H9 (cell line): ENCODE results near the gene LRRC15. TPM values are rescaled to one million over a fixed set of nuclear protein-coding genes. Genes with fewer than 3 reads are reported as not detected.

Experiments
- DNase-seq: peaks from one replicate; pipeline ENCODE4 v3.0.0-alpha.2; 2017
- H2AFZ ChIP-seq: one replicate; pipeline ENCODE4 v1.6.1; 2013; ENCODE audit warnings: mild to moderate bottlenecking, low read length, control low read depth, moderate library complexity
- H2AK5ac ChIP-seq: 2 replicates; pipeline ENCODE4 v1.6.1; 2013; ENCODE audit warnings: low read length, control low read depth, mixed read lengths; ENCODE audit not compliant: insufficient read length
- H2BK120ac ChIP-seq: one replicate; pipeline ENCODE4 v1.6.1; 2013; ENCODE audit warnings: low read depth, mild to moderate bottlenecking, low read length, control low read depth, inconsistent platforms; ENCODE audit not compliant: poor library complexity, severe bottlenecking
- H2BK12ac ChIP-seq: 2 replicates; pipeline ENCODE4 v1.6.1; 2013; ENCODE audit warnings: low read length, control low read depth, mixed read lengths, low read depth; ENCODE audit not compliant: insufficient read length
- H2BK15ac ChIP-seq: 2 replicates; pipeline ENCODE4 v1.6.1; 2013; ENCODE audit warnings: low read depth, low read length, control low read depth
- H2BK20ac ChIP-seq: one replicate; pipeline ENCODE4 v1.6.1; 2013; ENCODE audit warnings: low read depth, mild to moderate bottlenecking, low read length, control low read depth, inconsistent platforms; ENCODE audit not compliant: poor library complexity, severe bottlenecking
- H2BK5ac ChIP-seq: 2 replicates; pipeline ENCODE4 v1.6.1; 2013; ENCODE audit warnings: low read length, control low read depth, mixed read lengths; ENCODE audit not compliant: insufficient read length
- H3K14ac ChIP-seq: 2 replicates; pipeline ENCODE4 v1.6.1; 2013; ENCODE audit warnings: low read length, control low read depth; ENCODE audit not compliant: insufficient read depth
- H3K18ac ChIP-seq: 2 replicates; pipeline ENCODE4 v1.6.1; 2013; ENCODE audit warnings: low read depth, mild to moderate bottlenecking, mixed read lengths, low read length, control low read depth; ENCODE audit not compliant: insufficient read length
- H3K23ac ChIP-seq: 2 replicates; pipeline ENCODE4 v1.6.1; 2013; ENCODE audit warnings: low read length, control low read depth, mixed read lengths, low read depth; ENCODE audit not compliant: insufficient read length
- H3K23me2 ChIP-seq: 2 replicates; pipeline ENCODE4 v1.6.1; 2013; ENCODE audit warnings: low read depth, mild to moderate bottlenecking, mixed read lengths, low read length, control low read depth; ENCODE audit not compliant: insufficient read length, poor library complexity, severe bottlenecking
- H3K27ac ChIP-seq: 2 replicates; pipeline ENCODE4 v1.5.1; 2013; ENCODE audit warnings: low read length, control low read depth, mixed read lengths, low read depth; ENCODE audit not compliant: insufficient read length
- H3K27me3 ChIP-seq: 2 replicates; pipeline ENCODE4 v1.6.1; 2013; ENCODE audit warnings: low read length, control low read depth, inconsistent platforms; ENCODE audit not compliant: insufficient read depth
- H3K4ac ChIP-seq: 2 replicates; pipeline ENCODE4 v1.6.1; 2013; ENCODE audit warnings: low read depth, mild to moderate bottlenecking, control low read depth, inconsistent platforms, low read length, moderate library complexity
- H3K4me1 ChIP-seq: 2 replicates; pipeline ENCODE4 v1.6.1; 2013; ENCODE audit warnings: low read length, control low read depth, inconsistent platforms; ENCODE audit not compliant: insufficient read depth
- H3K4me2 ChIP-seq: 2 replicates; pipeline ENCODE4 v1.6.1; 2013; ENCODE audit warnings: low read length, control low read depth, mixed read lengths; ENCODE audit not compliant: insufficient read length, insufficient read depth
- H3K56ac ChIP-seq: 2 replicates; pipeline ENCODE4 v1.6.1; 2013; ENCODE audit warnings: low read depth, mild to moderate bottlenecking, mixed read lengths, low read length, control low read depth; ENCODE audit not compliant: insufficient read length
- H3K79me1 ChIP-seq: 2 replicates; pipeline ENCODE4 v1.6.1; 2013; ENCODE audit warnings: low read depth, mild to moderate bottlenecking, moderate library complexity, low read length, control low read depth, inconsistent platforms; ENCODE audit not compliant: insufficient read depth, poor library complexity, severe bottlenecking
- H3K79me2 ChIP-seq: 2 replicates; pipeline ENCODE4 v1.6.1; 2013; ENCODE audit warnings: low read length, control low read depth, inconsistent platforms; ENCODE audit not compliant: insufficient read depth
- H3K9ac ChIP-seq: 2 replicates; pipeline ENCODE4 v1.6.1; 2013; ENCODE audit warnings: low read length, control low read depth, mixed read lengths; ENCODE audit not compliant: insufficient read length; ENCODE audit errors: extremely low read depth
- H3K9me3 ChIP-seq: one replicate; pipeline ENCODE4 v1.6.1; 2013; ENCODE audit warnings: low read depth, low read length, inconsistent platforms; ENCODE audit not compliant: control insufficient read depth
- H3T11ph ChIP-seq: one replicate; pipeline ENCODE4 v1.6.1; 2013; ENCODE audit warnings: mild to moderate bottlenecking, low read length, control low read depth, inconsistent platforms
- H4K20me1 ChIP-seq: one replicate; pipeline ENCODE4 v1.6.1; 2013; ENCODE audit not compliant: control insufficient read depth, insufficient read length, insufficient read depth
- H4K5ac ChIP-seq: 2 replicates; pipeline ENCODE4 v1.6.1; 2013; ENCODE audit warnings: low read depth, mild to moderate bottlenecking, mixed read lengths, low read length, control low read depth; ENCODE audit not compliant: insufficient read length
- H4K8ac ChIP-seq: replicated peaks from 2 replicates; pipeline ENCODE4 v1.6.1; 2013; ENCODE audit warnings: low read length, control low read depth, mixed read lengths, low read depth; ENCODE audit not compliant: insufficient read length
- H4K91ac ChIP-seq: 2 replicates; pipeline ENCODE4 v1.6.1; 2013; ENCODE audit warnings: low read depth, mild to moderate bottlenecking, moderate library complexity, mixed read lengths, low read length, control low read depth; ENCODE audit not compliant: insufficient read length
- H3K27ac Mint-ChIP-seq, 3 experiments: 2 replicates in 2 of 3; 3 replicates in 1 of 3; pipeline ENCODE4 v1.8.0; 2020 to 2021; ENCODE audit warnings: mixed read lengths in 3 of 3, mild to moderate bottlenecking in 1 of 3, moderate library complexity in 1 of 3
- H3K27me3 Mint-ChIP-seq: 2 replicates; pipeline ENCODE4 v1.8.0; 2021; ENCODE audit warnings: low read depth, mild to moderate bottlenecking, moderate library complexity, mixed read lengths
- H3K36me3 Mint-ChIP-seq, 3 experiments: 2 replicates in 2 of 3; 3 replicates in 1 of 3; pipeline ENCODE4 v1.8.0; 2020 to 2021; ENCODE audit warnings: low read depth in 3 of 3, mixed read lengths in 3 of 3; ENCODE audit not compliant: insufficient read depth in 1 of 3
- H3K4me1 Mint-ChIP-seq, 2 experiments: 2 replicates each; pipeline ENCODE4 v1.8.0; 2020; ENCODE audit warnings: mixed read lengths in 2 of 2
- H3K4me3 Mint-ChIP-seq, 2 experiments: 2 replicates in 1 of 2; 3 replicates in 1 of 2; pipeline ENCODE4 v1.8.0; 2020 to 2021; ENCODE audit warnings: mild to moderate bottlenecking in 2 of 2, mixed read lengths in 2 of 2, moderate library complexity in 1 of 2
- H3K9me3 Mint-ChIP-seq, 2 experiments: 2 replicates in 1 of 2; 3 replicates in 1 of 2; pipeline ENCODE4 v1.8.0; 2020; ENCODE audit warnings: mild to moderate bottlenecking in 2 of 2, mixed read lengths in 2 of 2, moderate library complexity in 1 of 2
- WGBS: extraction: QIAGEN DNeasy Blood & Tissue Kit; methylation state at CpG from one replicate; pipeline ENCODE4 v1.1.7; 2013; ENCODE audit warnings: missing lambda C conversion rate, low lambda C conversion rate, mixed read lengths; ENCODE audit not compliant: insufficient read length; ENCODE audit errors: extremely low coverage; 5-methylcytosine and 5-hydroxymethylcytosine counted together
- total RNA-seq: library from RNA; stranded (reverse); gene quantifications from 2 replicates; pipeline ENCODE4 v1.2.1, GENCODE V29; 2021
- TF ChIP-seq, protein P1 (sequence below): fragments of 200-600 bp; sonication (generic); conservative IDR thresholded peaks from 3 replicates; pipeline ENCODE4 v1.8.0; 2021; ENCODE audit warnings: antibody characterized with exemption, mild to moderate bottlenecking

The LRRC15 gene
- total RNA-seq, 1 experiment from 2014 or later, result 0.07 TPM

DNA sequence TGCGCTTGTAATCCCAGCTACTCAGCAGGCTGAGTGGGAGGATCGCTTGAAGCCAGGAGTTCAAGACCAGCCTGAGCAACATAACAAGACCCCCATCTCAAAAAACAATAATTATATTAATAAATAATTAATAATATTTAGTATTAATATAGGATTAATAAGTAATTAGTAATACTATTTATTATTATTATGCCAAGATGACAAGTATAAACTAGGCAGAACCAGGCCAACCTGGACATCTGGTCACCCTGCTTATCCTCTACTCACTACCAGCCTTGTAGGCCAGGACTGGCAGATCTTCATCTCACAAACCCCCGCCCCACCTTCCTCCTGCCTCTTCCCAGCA lies 18.8 kb downstream of the LRRC15 start:
- Histone ChIP-seq H3T11ph (no peak overlapping the region), H2AK5ac (no peak overlapping the region), H3K18ac (no peak overlapping the region), H4K91ac (no peak overlapping the region), H4K8ac (no peak overlapping the region), H3K23me2 (no peaks in the 10 kb centered on the region), H2BK120ac (no peak overlapping the region), H4K20me1 (no peaks in the 10 kb centered on the region), H2BK12ac (no peak overlapping the region), H4K5ac (no peak overlapping the region), H3K27me3 (no peaks in the 10 kb centered on the region), H3K4me2 (no peak overlapping the region), H3K9me3 (no peaks in the 10 kb centered on the region), H3K23ac (no peak overlapping the region), H3K4ac (no peak overlapping the region), H3K14ac (no peak overlapping the region), H3K4me1 (no peaks in the 10 kb centered on the region), H3K56ac (no peak overlapping the region), H3K9ac (no peak overlapping the region), H2BK5ac (no peak overlapping the region), H2BK15ac (no peak overlapping the region; the same call in 1 of the 2 replicates), H2BK20ac (no peak overlapping the region), H2AFZ (no peak overlapping the region), H3K79me2 (no peaks in the 10 kb centered on the region), H3K27ac (no peak overlapping the region), H3K79me1 (no peaks in the 10 kb centered on the region)
- Mint-ChIP-seq H3K27ac (no peak overlapping the region), H3K27me3 (no peaks in the 10 kb centered on the region; the same call in 1 of the 2 replicates), H3K4me3 (no peak overlapping the region), H3K36me3 (no peaks in the 10 kb centered on the region), H3K4me1 (peaks cover 5 to 6% of the 10 kb centered on the region in 2 experiments), H3K9me3 (no peaks in the 10 kb centered on the region)
- DNase-seq, result no peak
- TF ChIP-seq, protein P1, sequence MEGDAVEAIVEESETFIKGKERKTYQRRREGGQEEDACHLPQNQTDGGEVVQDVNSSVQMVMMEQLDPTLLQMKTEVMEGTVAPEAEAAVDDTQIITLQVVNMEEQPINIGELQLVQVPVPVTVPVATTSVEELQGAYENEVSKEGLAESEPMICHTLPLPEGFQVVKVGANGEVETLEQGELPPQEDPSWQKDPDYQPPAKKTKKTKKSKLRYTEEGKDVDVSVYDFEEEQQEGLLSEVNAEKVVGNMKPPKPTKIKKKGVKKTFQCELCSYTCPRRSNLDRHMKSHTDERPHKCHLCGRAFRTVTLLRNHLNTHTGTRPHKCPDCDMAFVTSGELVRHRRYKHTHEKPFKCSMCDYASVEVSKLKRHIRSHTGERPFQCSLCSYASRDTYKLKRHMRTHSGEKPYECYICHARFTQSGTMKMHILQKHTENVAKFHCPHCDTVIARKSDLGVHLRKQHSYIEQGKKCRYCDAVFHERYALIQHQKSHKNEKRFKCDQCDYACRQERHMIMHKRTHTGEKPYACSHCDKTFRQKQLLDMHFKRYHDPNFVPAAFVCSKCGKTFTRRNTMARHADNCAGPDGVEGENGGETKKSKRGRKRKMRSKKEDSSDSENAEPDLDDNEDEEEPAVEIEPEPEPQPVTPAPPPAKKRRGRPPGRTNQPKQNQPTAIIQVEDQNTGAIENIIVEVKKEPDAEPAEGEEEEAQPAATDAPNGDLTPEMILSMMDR, result no peak
- no CpG with 5 or more reads among the region's 3 CpGs for WGBS
